B cell (primary cell): ENCODE data around the gene CNTNAP2.

Experiments used
- EZH2 ChIP-seq: IDR thresholded peaks from 2 replicates; pipeline ENCODE4 v1.6.1; 2012; ENCODE audit warnings: borderline replicate concordance, low read depth, mild to moderate bottlenecking, moderate library complexity, low read length; ENCODE audit not compliant: insufficient read depth, poor library complexity, severe bottlenecking
- TF ChIP-seq, protein P1 (sequence below): fragments of 200-600 bp; IDR thresholded peaks from one replicate; pipeline ENCODE4 v1.8.0; 2022; ENCODE audit warnings: antibody characterized with exemption, mild to moderate bottlenecking

DNA sequence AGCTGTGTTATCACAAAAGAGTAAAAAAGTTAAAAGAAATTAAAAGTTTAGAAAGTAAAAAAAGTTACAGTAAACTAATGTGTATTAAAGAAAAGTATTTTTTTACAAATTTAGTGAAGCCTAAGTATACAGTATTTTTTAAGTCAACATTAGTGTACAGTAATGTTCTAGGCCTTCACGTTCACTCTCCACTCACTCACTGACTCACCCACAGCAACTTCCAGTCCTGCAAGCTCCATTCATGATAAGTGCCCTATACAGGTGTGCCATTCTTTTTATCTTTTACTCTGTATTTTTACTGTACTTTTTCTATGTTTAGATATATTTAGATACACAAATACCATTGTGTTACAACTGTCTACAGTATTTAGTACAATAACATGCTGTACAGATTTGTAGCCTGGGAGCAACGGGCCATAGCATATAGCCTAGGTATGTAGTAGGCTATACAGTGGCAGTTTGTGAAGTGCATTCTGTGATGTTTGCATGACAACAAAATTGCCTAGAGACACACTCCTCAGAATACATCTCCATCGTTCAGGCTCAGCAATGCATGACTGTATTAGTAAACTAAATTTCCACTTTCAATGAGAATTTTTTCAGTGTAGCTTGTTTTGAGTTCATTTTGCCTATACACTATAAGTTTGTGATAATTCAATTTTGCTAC is 1934.0 kb downstream of the CNTNAP2 start:
- TF ChIP-seq EZH2 = no peak
- TF ChIP-seq, protein P1, sequence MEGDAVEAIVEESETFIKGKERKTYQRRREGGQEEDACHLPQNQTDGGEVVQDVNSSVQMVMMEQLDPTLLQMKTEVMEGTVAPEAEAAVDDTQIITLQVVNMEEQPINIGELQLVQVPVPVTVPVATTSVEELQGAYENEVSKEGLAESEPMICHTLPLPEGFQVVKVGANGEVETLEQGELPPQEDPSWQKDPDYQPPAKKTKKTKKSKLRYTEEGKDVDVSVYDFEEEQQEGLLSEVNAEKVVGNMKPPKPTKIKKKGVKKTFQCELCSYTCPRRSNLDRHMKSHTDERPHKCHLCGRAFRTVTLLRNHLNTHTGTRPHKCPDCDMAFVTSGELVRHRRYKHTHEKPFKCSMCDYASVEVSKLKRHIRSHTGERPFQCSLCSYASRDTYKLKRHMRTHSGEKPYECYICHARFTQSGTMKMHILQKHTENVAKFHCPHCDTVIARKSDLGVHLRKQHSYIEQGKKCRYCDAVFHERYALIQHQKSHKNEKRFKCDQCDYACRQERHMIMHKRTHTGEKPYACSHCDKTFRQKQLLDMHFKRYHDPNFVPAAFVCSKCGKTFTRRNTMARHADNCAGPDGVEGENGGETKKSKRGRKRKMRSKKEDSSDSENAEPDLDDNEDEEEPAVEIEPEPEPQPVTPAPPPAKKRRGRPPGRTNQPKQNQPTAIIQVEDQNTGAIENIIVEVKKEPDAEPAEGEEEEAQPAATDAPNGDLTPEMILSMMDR = no peak
